Panc1 (cell line): ENCODE results near the gene TPRG1L. TPM values are rescaled to one million over a fixed set of nuclear protein-coding genes. Genes with fewer than 3 reads are reported as not detected.

Source experiments
- ATAC-seq: fragments of 200-7000 bp; cut with Tn5 transposase; 2 replicates; pipeline ENCODE4 v1.9.1; 2020; ENCODE audit warnings: mild to moderate bottlenecking, moderate library complexity
- BruUV-seq: library from RNA; stranded (reverse); fragments of 400-500 nt; replicated peaks from 2 replicates; lab custom pipeline; 2021; lab: Mats Ljungman, UMichigan
- CTCF ChIA-PET: fragments of 300-600 bp; sonication (Branson Sonifier 250); formaldehyde crosslinking; loops from one replicate; lab custom pipeline; 2022; ENCODE audit warnings: antibody characterized with exemption; lab: Charles Lee
- POLR2A ChIA-PET: fragments of 300-600 bp; sonication (Branson Sonifier 250); formaldehyde crosslinking; loops from one replicate; lab custom pipeline; 2022; ENCODE audit warnings: antibody characterized with exemption; lab: Charles Lee
- DNase-seq: peaks from one replicate; pipeline ENCODE4 v3.0.0-alpha.2; 2010; ENCODE audit warnings: low read depth, low spot score
- H3K27ac ChIP-seq: 2 replicates; pipeline ENCODE4 v1.5.1; 2011; ENCODE audit warnings: mild to moderate bottlenecking, low read length, inconsistent platforms
- H3K27me3 ChIP-seq: fragments of 200-500 bp; sonication (Bioruptor generic); 2 replicates; pipeline ENCODE4 v1.6.0; 2014; ENCODE audit warnings: low read length, inconsistent platforms; ENCODE audit not compliant: control insufficient read depth, insufficient read depth
- H3K36me3 ChIP-seq: fragments of 200-500 bp; sonication (Bioruptor generic); 2 replicates; pipeline ENCODE4 v1.5.1; 2014; ENCODE audit warnings: inconsistent platforms, mild to moderate bottlenecking, low read length, moderate library complexity; ENCODE audit not compliant: control insufficient read depth, insufficient read depth
- H3K4me1 ChIP-seq: 2 replicates; pipeline ENCODE4 v1.5.1; 2011; ENCODE audit warnings: inconsistent platforms, mild to moderate bottlenecking, low read length, moderate library complexity; ENCODE audit not compliant: control insufficient read depth, insufficient read depth
- H3K4me3 ChIP-seq, 2 experiments: 2 replicates each; pipeline ENCODE4 v1.5.1; 2011 to 2012; ENCODE audit warnings: low read depth in 2 of 2, low read length in 2 of 2, mild to moderate bottlenecking in 2 of 2, inconsistent platforms in 1 of 2, moderate library complexity in 1 of 2
- H3K9me3 ChIP-seq: fragments of 200-500 bp; sonication (Bioruptor generic); 2 replicates; pipeline ENCODE4 v1.5.1; 2014; ENCODE audit warnings: low read depth, mild to moderate bottlenecking, inconsistent platforms, low read length, moderate library complexity; ENCODE audit not compliant: control insufficient read depth, insufficient read depth
- POLR2AphosphoS5 ChIP-seq: IDR thresholded peaks from 2 replicates; pipeline ENCODE4 v1.6.1; 2012; ENCODE audit warnings: mild to moderate bottlenecking, low read depth, low read length, moderate library complexity
- SIN3A ChIP-seq: IDR thresholded peaks from 2 replicates; pipeline ENCODE4 v1.6.1; 2012; ENCODE audit warnings: low read depth, mild to moderate bottlenecking, low read length, moderate library complexity, borderline replicate concordance; ENCODE audit not compliant: insufficient read depth
- TCF7L2 ChIP-seq: IDR thresholded peaks from 2 replicates; pipeline ENCODE4 v1.6.1; 2011; ENCODE audit warnings: mild to moderate bottlenecking, low read depth, low read length, inconsistent platforms
- in situ Hi-C: cut with HindIII; loops from 2 replicates; pipeline ENCODE4 v1.10.0; 2016; ENCODE audit warnings: low sequenced_read_pairs, low pct_unique_long_range_greater_than_20kb
- intact Hi-C: fragments of 100-400 bp; cut with micrococcal nuclease; formaldehyde crosslinking; loops from one replicate; pipeline ENCODE4 v1.10.0; 2022; ENCODE audit not compliant: unreplicated experiment
- total RNA-seq: library from RNA; stranded (reverse); gene quantifications from one replicate; pipeline ENCODE4 v1.2.1, GENCODE V29; 2021; ENCODE audit not compliant: unreplicated experiment
- TF ChIP-seq, protein P1 (sequence below), 2 experiments: IDR thresholded peaks; 2 replicates each; pipeline ENCODE4 v1.6.1; 2011 to 2012; ENCODE audit warnings: low read depth in 2 of 2, control low read depth in 1 of 2, low read length in 1 of 2, mild to moderate bottlenecking in 1 of 2, moderate library complexity in 1 of 2; ENCODE audit not compliant: insufficient read depth in 1 of 2
- TF ChIP-seq, protein P2 (sequence below): fragments of 450-650 bp; IDR thresholded peaks from 2 replicates; pipeline ENCODE4 v1.5.1; 2017; ENCODE audit warnings: mild to moderate bottlenecking

Gene TPRG1L
- total RNA-seq, 1 experiment from 2014 or later = 57.5 TPM

DNA sequence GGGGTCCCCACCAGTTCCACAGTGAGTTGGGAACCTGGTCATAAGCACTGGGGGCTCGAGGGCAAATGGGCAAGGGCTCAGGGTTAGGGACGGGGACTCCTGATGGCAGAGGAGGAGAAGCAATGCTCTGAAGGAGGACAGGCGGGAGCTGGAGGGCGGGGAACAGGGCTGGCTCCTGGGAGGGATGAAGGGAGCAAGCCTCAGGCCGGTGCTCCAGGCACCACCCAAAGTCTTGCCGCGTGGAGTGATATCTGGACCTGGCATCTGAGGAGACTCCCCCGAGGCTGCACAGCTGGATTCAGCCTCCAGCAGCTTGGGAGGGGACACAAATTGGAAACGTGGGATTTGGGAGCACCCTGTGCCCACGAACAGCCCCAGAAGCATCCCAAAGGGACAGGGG, 24.5 kb upstream of the TPRG1L start:
- Histone ChIP-seq H3K27me3 (no peaks in the 10 kb centered on the region), H3K4me1 (peaks cover 8% of the 10 kb centered on the region), H3K4me3 (no peak overlapping the region), H3K36me3 (no peaks in the 10 kb centered on the region), H3K9me3 (no peaks in the 10 kb centered on the region), H3K27ac (no peak overlapping the region)
- ChIA-PET CTCF (no interaction called here), POLR2A (no interaction called here)
- TF ChIP-seq POLR2AphosphoS5 = no peak
- TF ChIP-seq, protein P1, sequence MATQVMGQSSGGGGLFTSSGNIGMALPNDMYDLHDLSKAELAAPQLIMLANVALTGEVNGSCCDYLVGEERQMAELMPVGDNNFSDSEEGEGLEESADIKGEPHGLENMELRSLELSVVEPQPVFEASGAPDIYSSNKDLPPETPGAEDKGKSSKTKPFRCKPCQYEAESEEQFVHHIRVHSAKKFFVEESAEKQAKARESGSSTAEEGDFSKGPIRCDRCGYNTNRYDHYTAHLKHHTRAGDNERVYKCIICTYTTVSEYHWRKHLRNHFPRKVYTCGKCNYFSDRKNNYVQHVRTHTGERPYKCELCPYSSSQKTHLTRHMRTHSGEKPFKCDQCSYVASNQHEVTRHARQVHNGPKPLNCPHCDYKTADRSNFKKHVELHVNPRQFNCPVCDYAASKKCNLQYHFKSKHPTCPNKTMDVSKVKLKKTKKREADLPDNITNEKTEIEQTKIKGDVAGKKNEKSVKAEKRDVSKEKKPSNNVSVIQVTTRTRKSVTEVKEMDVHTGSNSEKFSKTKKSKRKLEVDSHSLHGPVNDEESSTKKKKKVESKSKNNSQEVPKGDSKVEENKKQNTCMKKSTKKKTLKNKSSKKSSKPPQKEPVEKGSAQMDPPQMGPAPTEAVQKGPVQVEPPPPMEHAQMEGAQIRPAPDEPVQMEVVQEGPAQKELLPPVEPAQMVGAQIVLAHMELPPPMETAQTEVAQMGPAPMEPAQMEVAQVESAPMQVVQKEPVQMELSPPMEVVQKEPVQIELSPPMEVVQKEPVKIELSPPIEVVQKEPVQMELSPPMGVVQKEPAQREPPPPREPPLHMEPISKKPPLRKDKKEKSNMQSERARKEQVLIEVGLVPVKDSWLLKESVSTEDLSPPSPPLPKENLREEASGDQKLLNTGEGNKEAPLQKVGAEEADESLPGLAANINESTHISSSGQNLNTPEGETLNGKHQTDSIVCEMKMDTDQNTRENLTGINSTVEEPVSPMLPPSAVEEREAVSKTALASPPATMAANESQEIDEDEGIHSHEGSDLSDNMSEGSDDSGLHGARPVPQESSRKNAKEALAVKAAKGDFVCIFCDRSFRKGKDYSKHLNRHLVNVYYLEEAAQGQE (IDR thresholded peaks at IDR 0.05; ENCODE audit: insufficient read depth in 1 of 2, low read depth in 2 of 2, low read length in 1 of 2) = no peak
- TF ChIP-seq, protein P2, sequence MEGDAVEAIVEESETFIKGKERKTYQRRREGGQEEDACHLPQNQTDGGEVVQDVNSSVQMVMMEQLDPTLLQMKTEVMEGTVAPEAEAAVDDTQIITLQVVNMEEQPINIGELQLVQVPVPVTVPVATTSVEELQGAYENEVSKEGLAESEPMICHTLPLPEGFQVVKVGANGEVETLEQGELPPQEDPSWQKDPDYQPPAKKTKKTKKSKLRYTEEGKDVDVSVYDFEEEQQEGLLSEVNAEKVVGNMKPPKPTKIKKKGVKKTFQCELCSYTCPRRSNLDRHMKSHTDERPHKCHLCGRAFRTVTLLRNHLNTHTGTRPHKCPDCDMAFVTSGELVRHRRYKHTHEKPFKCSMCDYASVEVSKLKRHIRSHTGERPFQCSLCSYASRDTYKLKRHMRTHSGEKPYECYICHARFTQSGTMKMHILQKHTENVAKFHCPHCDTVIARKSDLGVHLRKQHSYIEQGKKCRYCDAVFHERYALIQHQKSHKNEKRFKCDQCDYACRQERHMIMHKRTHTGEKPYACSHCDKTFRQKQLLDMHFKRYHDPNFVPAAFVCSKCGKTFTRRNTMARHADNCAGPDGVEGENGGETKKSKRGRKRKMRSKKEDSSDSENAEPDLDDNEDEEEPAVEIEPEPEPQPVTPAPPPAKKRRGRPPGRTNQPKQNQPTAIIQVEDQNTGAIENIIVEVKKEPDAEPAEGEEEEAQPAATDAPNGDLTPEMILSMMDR = no peak
- TF ChIP-seq SIN3A = no peak
- no peak for TF ChIP-seq TCF7L2
- intact Hi-C loops = no loop called here
- no peak for ATAC-seq
- no peak for DNase-seq
- in situ Hi-C loops = no loop called here
- no TSS peak for BruUV-seq

DNA sequence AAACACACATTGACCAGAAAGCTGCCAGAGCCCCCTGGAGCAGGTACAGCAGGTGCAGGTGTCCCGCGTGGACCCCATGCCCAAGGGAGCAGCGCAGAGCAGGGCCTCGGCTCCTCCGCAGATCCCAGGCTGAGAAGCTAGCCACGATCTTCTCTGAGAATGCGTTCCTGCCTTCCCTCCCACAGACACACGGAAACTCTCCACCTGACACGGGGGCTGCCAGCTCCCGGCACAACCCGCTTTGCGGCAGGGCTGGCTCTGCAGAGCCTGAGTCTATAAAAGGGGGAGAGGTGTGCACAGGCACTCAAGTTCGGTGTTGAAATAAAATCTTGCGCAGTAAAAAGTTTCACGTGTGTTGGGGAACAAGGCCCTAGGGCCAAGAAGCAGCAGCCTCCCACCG, 23.1 kb upstream of the TPRG1L start:
- H3K27ac ChIP-seq = no peak overlapping the region
- intact Hi-C loops = no loop called here
- POLR2A ChIA-PET = no interaction called here

More for the DNA sequence above, 23.1 kb upstream of the TPRG1L start:
- Histone ChIP-seq H3K9me3 (no peaks in the 10 kb centered on the region), H3K4me1 (peaks cover 8% of the 10 kb centered on the region), H3K4me3 (no peak overlapping the region), H3K36me3 (no peaks in the 10 kb centered on the region), H3K27me3 (no peaks in the 10 kb centered on the region)
- DNase-seq (no peak), ATAC-seq (no peak)
- in situ Hi-C loops = no loop called here
- no peak for TF ChIP-seq SIN3A
- TF ChIP-seq, protein P2 = no peak
- CTCF ChIA-PET = no interaction called here
- BruUV-seq = no TSS peak
